Hepatocyte (in vitro differentiated cells): ENCODE results near the gene PLCH2. TPM values are rescaled to one million over a fixed set of nuclear protein-coding genes. Genes with fewer than 3 reads are reported as not detected.
"Not testable (repeated sequence)": the region's sequence is repeated elsewhere in the genome, so short reads cannot be mapped to it uniquely, and the experiment has no call there.

ENCODE experiments used
- DNase-seq: peaks from one replicate; pipeline ENCODE4 v3.0.0-alpha.2; 2016; ENCODE audit warnings: low spot score
- H2AFZ ChIP-seq: fragments of 200-600 bp; sonication (generic); 2 replicates; pipeline ENCODE4 v1.6.0; 2016; ENCODE audit warnings: antibody characterized with exemption, mild to moderate bottlenecking
- H3K27ac ChIP-seq: fragments of 200-600 bp; sonication (generic); 2 replicates; pipeline ENCODE4 v1.5.1; 2016; ENCODE audit warnings: mild to moderate bottlenecking
- H3K27me3 ChIP-seq: fragments of 200-600 bp; sonication (generic); 2 replicates; pipeline ENCODE4 v1.6.1; 2016
- H3K36me3 ChIP-seq: fragments of 200-600 bp; sonication (generic); replicated peaks from 2 replicates; pipeline ENCODE4 v1.5.1; 2016; ENCODE audit warnings: low read depth; ENCODE audit not compliant: insufficient read depth
- H3K4me1 ChIP-seq: fragments of 200-600 bp; sonication (generic); 2 replicates; pipeline ENCODE4 v1.5.1; 2016; ENCODE audit warnings: mild to moderate bottlenecking, moderate library complexity; ENCODE audit not compliant: insufficient read depth
- H3K4me2 ChIP-seq: fragments of 200-600 bp; sonication (generic); 2 replicates; pipeline ENCODE4 v1.6.0; 2016
- H3K4me3 ChIP-seq: fragments of 200-600 bp; sonication (generic); 2 replicates; pipeline ENCODE4 v1.5.1; 2016; ENCODE audit warnings: mild to moderate bottlenecking
- H3K79me2 ChIP-seq: fragments of 200-600 bp; sonication (generic); 2 replicates; pipeline ENCODE4 v1.6.0; 2017; ENCODE audit warnings: mild to moderate bottlenecking
- H3K9me2 ChIP-seq: fragments of 200-600 bp; sonication (generic); replicated peaks from 2 replicates; pipeline ENCODE4 v1.6.0; 2017; ENCODE audit warnings: mild to moderate bottlenecking; ENCODE audit not compliant: insufficient read depth
- H3K9me3 ChIP-seq: fragments of 200-600 bp; sonication (generic); 2 replicates; pipeline ENCODE4 v1.5.1; 2016; ENCODE audit warnings: low read depth, mild to moderate bottlenecking
- H4K20me1 ChIP-seq: fragments of 200-600 bp; sonication (generic); 2 replicates; pipeline ENCODE4 v1.6.0; 2016; ENCODE audit warnings: mild to moderate bottlenecking; ENCODE audit not compliant: insufficient read depth, poor library complexity, severe bottlenecking
- CTCF ChIP-seq: fragments of 200-600 bp; sonication (generic); IDR thresholded peaks from 2 replicates; pipeline ENCODE4 v1.5.1; 2016; ENCODE audit warnings: antibody characterized with exemption, mild to moderate bottlenecking; ENCODE audit not compliant: poor library complexity
- EZH2 ChIP-seq: fragments of 200-600 bp; sonication (generic); IDR thresholded peaks from 2 replicates; pipeline ENCODE4 v1.6.1; 2016; ENCODE audit warnings: antibody characterized with exemption, mild to moderate bottlenecking, borderline replicate concordance
- EZH2phosphoT487 ChIP-seq: fragments of 200-600 bp; sonication (generic); IDR thresholded peaks from one replicate; pipeline ENCODE4 v1.6.1; 2018; ENCODE audit warnings: antibody characterized with exemption, mild to moderate bottlenecking, low read depth, moderate library complexity; ENCODE audit not compliant: unreplicated experiment, severe bottlenecking
- WGBS: methylation state at CpG from one replicate; pipeline ENCODE4 v1.1.6; 2016; ENCODE audit warnings: low lambda C conversion rate; ENCODE audit errors: missing lambda C conversion rate; 5-methylcytosine and 5-hydroxymethylcytosine counted together
- polyA plus RNA-seq: library from polyadenylated mRNA; unstranded; fragments of >200 nt; fragmentation: Nextera tagmentation; extraction: Ambion mirVana; gene quantifications from 2 replicates; pipeline ENCODE4 v1.2.1, GENCODE V29; 2016
- total RNA-seq: library from RNA; depleted of rRNA; stranded (reverse); fragments of >200 nt; gene quantifications from 2 replicates; pipeline ENCODE4 v1.2.3, GENCODE V29; 2014

The PLCH2 gene
- total and polyA plus RNA-seq, 2 experiments from 2014 or later: 1.3 to 3.4 TPM

DNA sequence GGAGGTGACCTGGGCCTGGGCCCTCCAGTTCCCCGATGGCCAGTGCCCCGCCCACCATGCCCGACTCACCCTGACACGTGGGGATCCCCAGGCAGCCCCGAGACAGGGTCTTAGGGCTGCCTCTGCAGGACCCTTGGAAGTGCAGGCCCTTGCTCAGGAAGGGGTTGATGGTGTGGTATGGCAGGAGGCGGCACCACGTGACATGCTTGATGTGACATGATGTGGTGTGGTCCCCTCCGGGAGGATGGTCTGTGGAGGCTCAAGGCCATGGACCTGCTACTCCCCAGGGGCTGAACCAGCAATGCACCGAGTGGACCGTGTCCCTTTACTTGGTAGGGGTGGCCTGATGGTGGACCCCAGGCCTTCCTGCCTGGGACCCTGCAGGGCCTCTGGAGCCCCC lies 21.9 kb upstream of the PLCH2 start:
- Histone ChIP-seq H3K4me2 (no peak overlapping the region), H3K79me2 (no peaks in the 10 kb centered on the region), H2AFZ (no peak overlapping the region), H3K9me3 (no peaks in the 10 kb centered on the region), H3K36me3 (no peaks in the 10 kb centered on the region), H3K27ac (no peak overlapping the region), H3K4me1 (no peaks in the 10 kb centered on the region), H3K9me2 (no peaks in the 10 kb centered on the region), H4K20me1 (no peaks in the 10 kb centered on the region), H3K4me3 (no peak overlapping the region), H3K27me3 (no peaks in the 10 kb centered on the region)
- 87% methylated on average over 10 of the region's 10 CpGs for WGBS
- TF ChIP-seq CTCF (no peak), EZH2 (no peak), EZH2phosphoT487 (no peak)
- DNase-seq: no peak

DNA sequence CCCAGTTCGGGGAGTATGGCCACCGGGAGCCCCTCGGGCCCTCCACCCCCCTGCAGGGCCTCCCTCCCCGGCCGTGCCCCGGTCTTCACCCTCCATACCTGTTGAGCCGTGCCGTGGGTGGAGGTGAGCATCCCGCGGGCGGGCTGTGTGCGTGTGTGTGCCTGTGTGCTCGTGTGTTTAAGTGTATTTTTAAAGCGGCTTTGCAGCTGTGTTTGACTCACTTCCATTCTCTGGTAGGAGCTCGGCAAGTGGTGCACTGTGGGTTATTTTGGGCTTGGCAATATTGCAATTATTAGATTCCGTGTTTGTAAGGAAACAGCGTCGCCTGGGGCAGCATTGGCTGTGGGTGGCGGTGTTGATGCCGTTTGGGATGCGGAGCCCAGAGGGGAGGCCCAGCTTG lies 20.3 kb upstream of the PLCH2 start:
- H4K20me1 ChIP-seq: no peaks in the 10 kb centered on the region
- H3K36me3 ChIP-seq: no peaks in the 10 kb centered on the region
- no peaks in the 10 kb centered on the region for H3K27me3 ChIP-seq
- DNase-seq: no peak
- H3K4me2 ChIP-seq: no peak overlapping the region
- H3K9me2 ChIP-seq: no peaks in the 10 kb centered on the region
- H2AFZ ChIP-seq: no peak overlapping the region
- 85% methylated on average over 18 of the region's 21 CpGs for WGBS
- H3K27ac ChIP-seq: no peak overlapping the region
- TF ChIP-seq EZH2: no peak
- no peak for TF ChIP-seq EZH2phosphoT487
- no peak for TF ChIP-seq CTCF
- no peaks in the 10 kb centered on the region for H3K9me3 ChIP-seq
- H3K4me1 ChIP-seq: no peaks in the 10 kb centered on the region
- no peak overlapping the region for H3K4me3 ChIP-seq
- no peaks in the 10 kb centered on the region for H3K79me2 ChIP-seq

- DNase-seq: no peak
- no peaks in the 10 kb centered on the region for H3K9me2 ChIP-seq
- no peak for TF ChIP-seq EZH2
- no peak for TF ChIP-seq EZH2phosphoT487
- TF ChIP-seq CTCF: no peak
- H3K36me3 ChIP-seq: no peaks in the 10 kb centered on the region
- 87% methylated on average over 17 of the region's 17 CpGs for WGBS
- no peaks in the 10 kb centered on the region for H3K27me3 ChIP-seq
- no peaks in the 10 kb centered on the region for H3K4me1 ChIP-seq
- no peaks in the 10 kb centered on the region for H3K79me2 ChIP-seq
- H4K20me1 ChIP-seq: no peaks in the 10 kb centered on the region
- no peak overlapping the region for H3K4me2 ChIP-seq
- no peak overlapping the region for H2AFZ ChIP-seq
- no peak overlapping the region for H3K4me3 ChIP-seq
- H3K9me3 ChIP-seq: no peaks in the 10 kb centered on the region
- H3K27ac ChIP-seq: no peak overlapping the region
These were observed 18.6 kb upstream of the PLCH2 start for GRCh38 chr1:2457444-2457843.

DNA sequence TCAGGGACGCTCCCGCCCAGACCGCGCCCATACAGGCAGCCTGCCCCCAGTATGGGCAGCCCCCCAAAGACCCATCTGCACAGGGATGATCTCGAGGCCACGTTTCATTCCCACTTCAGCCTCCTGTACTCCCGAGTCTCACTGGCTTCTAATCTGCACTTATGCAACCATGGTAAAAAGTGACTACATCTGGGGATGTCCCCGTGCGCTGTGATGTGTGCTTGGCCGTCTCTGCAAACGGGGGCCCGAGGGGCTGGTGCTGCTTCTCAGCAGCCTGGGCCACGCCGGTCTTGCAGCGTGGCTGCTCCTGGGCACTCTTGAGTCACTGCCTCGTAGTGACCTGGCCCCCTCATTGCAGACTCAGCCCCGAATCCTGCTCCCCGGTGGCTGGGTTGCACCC lies 17.4 kb upstream of the PLCH2 start:
- Histone ChIP-seq H3K27me3 (no peaks in the 10 kb centered on the region), H3K4me1 (no peaks in the 10 kb centered on the region), H3K9me2 (no peaks in the 10 kb centered on the region), H3K27ac (no peak overlapping the region), H3K36me3 (no peaks in the 10 kb centered on the region), H3K9me3 (no peaks in the 10 kb centered on the region), H4K20me1 (no peaks in the 10 kb centered on the region), H2AFZ (no peak overlapping the region), H3K79me2 (no peaks in the 10 kb centered on the region), H3K4me3 (no peak overlapping the region), H3K4me2 (no peak overlapping the region)
- no peak for TF ChIP-seq EZH2
- TF ChIP-seq EZH2phosphoT487: no peak
- TF ChIP-seq CTCF: no peak
- WGBS: 94% methylated on average over 18 of the region's 18 CpGs
- DNase-seq: no peak

DNA sequence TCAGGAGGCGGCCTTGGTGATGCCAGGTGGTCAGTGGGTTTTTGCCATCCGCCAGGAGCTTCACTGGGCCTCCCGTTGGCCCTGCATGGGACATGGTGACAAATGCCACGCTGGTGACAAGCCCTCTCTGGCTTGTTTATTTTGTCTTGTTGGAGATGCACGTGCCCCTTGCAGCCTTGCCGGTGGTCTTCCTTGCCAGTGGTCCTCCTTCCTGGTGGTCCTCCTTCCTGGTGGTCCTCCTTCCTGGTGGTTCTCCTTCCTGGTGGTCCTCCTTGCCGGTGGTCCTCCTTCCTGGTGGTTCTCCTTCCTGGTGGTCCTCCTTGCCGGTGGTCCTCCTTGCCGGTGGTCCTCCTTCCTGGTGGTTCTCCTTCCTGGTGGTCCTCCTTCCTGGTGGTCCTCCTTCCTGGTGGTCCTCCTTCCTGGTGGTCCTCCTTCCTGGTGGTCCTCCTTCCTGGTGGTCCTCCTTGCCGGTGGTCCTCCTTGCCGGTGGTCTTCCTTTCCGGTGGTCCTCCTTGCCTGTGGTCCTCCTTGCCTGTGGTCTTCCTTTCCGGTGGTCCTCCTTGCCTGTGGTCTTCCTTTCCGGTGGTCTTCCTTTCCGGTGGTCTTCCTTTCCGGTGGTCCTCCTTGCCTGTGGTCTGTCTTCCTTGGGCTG lies 16.9 kb upstream of the PLCH2 start:
- not testable (repeated sequence) for H3K79me2 ChIP-seq, H3K9me3 ChIP-seq, H3K27me3 ChIP-seq, DNase-seq, H3K4me1 ChIP-seq, H3K9me2 ChIP-seq, H3K27ac ChIP-seq, H3K4me2 ChIP-seq, H4K20me1 ChIP-seq, H2AFZ ChIP-seq, H3K36me3 ChIP-seq, H3K4me3 ChIP-seq
- WGBS: 90% methylated on average over 11 of the region's 16 CpGs
